ENCODE results near the gene PTPN6. TPM values are rescaled to one million over a fixed set of nuclear protein-coding genes. Genes with fewer than 3 reads are reported as not detected.

PTPN6 gene
- total and polyA plus RNA-seq, 2 donors (not counting 1 experiment from before 2014, with no cell fraction given) = 0.06 TPM; not detected in 1

DNA sequence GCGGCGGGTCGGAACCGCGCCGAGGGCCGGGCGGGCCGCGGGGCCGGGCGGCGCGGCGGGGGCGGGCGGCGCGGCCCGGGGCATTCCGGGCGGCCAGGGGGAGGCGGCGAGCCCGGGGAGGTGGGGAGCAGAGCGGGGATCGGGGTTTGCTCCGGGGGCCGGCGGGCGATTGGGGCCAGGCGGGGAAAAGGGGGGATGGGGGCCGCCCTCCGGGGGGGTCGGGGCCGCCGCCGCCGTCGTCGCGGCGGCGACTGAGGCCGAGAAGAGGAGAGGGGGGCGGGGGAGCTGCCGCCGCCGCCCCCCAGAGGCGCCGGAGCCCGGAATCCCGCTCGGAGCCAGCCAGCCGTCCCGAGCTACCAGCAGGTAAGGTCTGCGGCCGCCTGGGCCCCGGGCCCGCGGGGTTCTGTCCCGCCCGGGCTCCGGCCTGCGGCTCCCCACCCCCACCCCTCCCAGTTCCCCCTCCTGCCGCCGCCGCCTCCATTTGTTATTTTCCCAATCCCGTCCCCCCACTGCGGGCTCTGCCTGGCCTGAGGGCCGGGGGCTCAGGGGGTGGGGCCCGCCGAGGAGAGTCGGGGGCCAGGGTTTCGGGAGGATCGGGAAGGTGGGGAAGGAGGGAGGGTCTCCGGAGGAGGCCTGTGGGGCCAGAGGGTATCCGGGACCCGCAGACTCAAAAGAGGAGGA is 23.0 kb upstream of the PTPN6 start:
- Histone ChIP-seq H3K4me3 (replicated peaks in 1 of 4; ENCODE audit: control extremely low read depth in 1 of 4, insufficient read depth in 1 of 4, low read depth in 3 of 4, low read length in 4 of 4) (peak overlapping the region; percentile 70 to 95 (median 88)), H3K4me2 (ENCODE audit: extremely low read depth, insufficient read depth, low read length) (peak overlapping the region; percentile 97), H2AFZ (ENCODE audit: low read length) (no peak overlapping the region), H3K4me1 (ENCODE audit: control insufficient read depth, extremely low read depth, insufficient read depth, low read length) (peaks cover 32% of the 10 kb centered on the region), H3K9me3 (ENCODE audit: control insufficient read depth, insufficient read depth, low read depth, low read length) (no peaks in the 10 kb centered on the region), H3K27me3 (ENCODE audit: control insufficient read depth, insufficient read depth, low read length) (no peaks in the 10 kb centered on the region), H3K36me3 (ENCODE audit: control insufficient read depth, insufficient read depth, low read length) (no peaks in the 10 kb centered on the region), H3K27ac (ENCODE audit: insufficient read depth, low read length) (peak overlapping the region; percentile 54), H3K79me2 (ENCODE audit: control insufficient read depth, insufficient read depth, low read length) (peaks cover 52% of the 10 kb centered on the region), H3K9ac (ENCODE audit: insufficient read depth, low read length) (peak overlapping the region; percentile 71), H4K20me1 (ENCODE audit: control insufficient read depth, extremely low read depth, insufficient read depth, low read length) (no peaks in the 10 kb centered on the region)
- DNase-seq (ENCODE audit: low read depth in 2 of 2) = no peak
- TF ChIP-seq CTCF (conservative IDR thresholded peaks at IDR 0.05 in 1 of 2, IDR thresholded peaks at IDR 0.05 in 1 of 2; ENCODE audit: low read depth in 1 of 2, low read length in 2 of 2) (no peak), EZH2 (IDR thresholded peaks at IDR 0.05; ENCODE audit: low read length, missing control alignments) (no peak)

DNA sequence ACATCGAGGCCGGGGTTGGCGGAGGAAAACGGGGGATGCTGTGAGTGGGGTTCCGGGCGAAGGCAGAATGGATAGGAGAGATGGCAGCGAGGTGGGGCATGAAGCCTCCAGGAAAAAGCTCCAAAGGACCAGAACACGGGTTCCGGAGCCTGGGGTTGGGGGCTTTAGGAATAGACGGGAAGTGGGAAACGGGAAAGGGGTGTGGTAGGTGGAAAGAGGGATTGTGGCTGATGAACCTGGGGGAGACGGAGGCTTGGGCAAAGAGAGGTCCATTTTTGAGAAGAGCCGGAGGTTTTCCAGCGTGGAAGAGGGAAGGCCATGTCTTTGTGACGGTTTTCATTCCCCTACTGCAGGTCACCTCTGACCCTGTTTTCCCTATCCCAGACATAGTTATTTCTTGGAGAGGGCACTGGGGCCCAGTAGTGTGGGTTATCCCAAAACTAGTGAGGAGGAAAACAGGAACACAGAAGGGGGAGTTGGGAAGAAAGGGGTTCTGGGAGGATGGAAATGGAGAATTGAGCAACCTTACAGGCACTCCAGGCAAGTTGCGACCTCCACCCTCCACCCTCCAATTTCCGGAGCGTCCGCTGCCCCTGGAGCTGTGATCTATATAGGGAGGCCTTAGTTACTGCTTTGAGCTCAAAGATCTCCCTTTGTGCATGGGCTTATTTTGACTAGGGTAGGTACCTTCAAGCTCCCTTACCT is 22.3 kb upstream of the PTPN6 start:
- no peaks in the 10 kb centered on the region for H4K20me1 ChIP-seq (ENCODE audit: control insufficient read depth, extremely low read depth, insufficient read depth, low read length)
- no peak for DNase-seq (ENCODE audit: low read depth in 2 of 2)
- peak overlapping the region; percentile 54 for H3K27ac ChIP-seq (ENCODE audit: insufficient read depth, low read length)
- no peaks in the 10 kb centered on the region for H3K36me3 ChIP-seq (ENCODE audit: control insufficient read depth, insufficient read depth, low read length)
- peak overlapping the region; percentile 97 for H3K4me2 ChIP-seq (ENCODE audit: extremely low read depth, insufficient read depth, low read length)
- no peak for TF ChIP-seq CTCF (conservative IDR thresholded peaks at IDR 0.05 in 1 of 2, IDR thresholded peaks at IDR 0.05 in 1 of 2; ENCODE audit: low read depth in 1 of 2, low read length in 2 of 2)
- TF ChIP-seq EZH2 (IDR thresholded peaks at IDR 0.05; ENCODE audit: low read length, missing control alignments) = no peak
- no peaks in the 10 kb centered on the region for H3K27me3 ChIP-seq (ENCODE audit: control insufficient read depth, insufficient read depth, low read length)
- peaks cover 34% of the 10 kb centered on the region for H3K4me1 ChIP-seq (ENCODE audit: control insufficient read depth, extremely low read depth, insufficient read depth, low read length)
- H3K79me2 ChIP-seq (ENCODE audit: control insufficient read depth, insufficient read depth, low read length) = peaks cover 58% of the 10 kb centered on the region
- H3K4me3 ChIP-seq (replicated peaks in 1 of 4; ENCODE audit: control extremely low read depth in 1 of 4, insufficient read depth in 1 of 4, low read depth in 3 of 4, low read length in 4 of 4) = peak overlapping the region; percentile 70 to 95 (median 88)
- no peak overlapping the region for H2AFZ ChIP-seq (ENCODE audit: low read length)
- H3K9me3 ChIP-seq (ENCODE audit: control insufficient read depth, insufficient read depth, low read depth, low read length) = no peaks in the 10 kb centered on the region
- peak overlapping the region; percentile 71 for H3K9ac ChIP-seq (ENCODE audit: insufficient read depth, low read length)

Measured in fibroblast of lung (primary cell).